HepG2 (cell line): ENCODE measurements around the gene MAP1LC3A. TPM values are rescaled to one million over a fixed set of nuclear protein-coding genes. Genes with fewer than 3 reads are reported as not detected.

ENCODE experiments used
- CCAR2 ChIP-seq: fragments of 200-400 bp; formaldehyde crosslinking; optimal IDR thresholded peaks from 2 replicates; pipeline ENCODE3; 2018; ENCODE audit warnings: low read depth, mild to moderate bottlenecking, low read length, moderate library complexity
- HES4 ChIP-seq: sonication (generic); formaldehyde crosslinking; IDR thresholded peaks from 2 replicates; pipeline ENCODE4 v1.9.0; 2021; ENCODE audit warnings: mild to moderate bottlenecking, missing genetic modification reagents, borderline replicate concordance
- HNF4A ChIP-seq: sonication (generic); formaldehyde crosslinking; IDR thresholded peaks from 2 replicates; pipeline ENCODE4 v1.4.0; 2020; ENCODE audit warnings: missing genetic modification reagents
- HNF4G ChIP-seq, 2 experiments: sonication (generic) in 1 of 2; formaldehyde crosslinking in 1 of 2; IDR thresholded peaks; 2 replicates each; pipeline versions ENCODE4 v1.4.0 to v1.6.1; 2011 to 2020; ENCODE audit warnings: borderline replicate concordance in 2 of 2, low read depth in 2 of 2, mild to moderate bottlenecking in 2 of 2, low read length in 1 of 2, missing genetic modification reagents in 1 of 2, moderate library complexity in 1 of 2
- JDP2 ChIP-seq: sonication (generic); formaldehyde crosslinking; IDR thresholded peaks from 2 replicates; pipeline ENCODE4 v1.8.1; 2022; ENCODE audit warnings: missing genetic modification reagents, borderline replicate concordance
- KAT7 ChIP-seq: IDR thresholded peaks from 2 replicates; pipeline ENCODE4 v1.6.1; 2018; ENCODE audit warnings: borderline replicate concordance, missing compliant biosample characterization
- KLF15 ChIP-seq: sonication (generic); formaldehyde crosslinking; IDR thresholded peaks from 2 replicates; pipeline ENCODE4 v1.8.1; 2023; ENCODE audit warnings: borderline replicate concordance, mild to moderate bottlenecking, inconsistent platforms, missing genetic modification reagents, mixed read lengths
- KLF6 ChIP-seq: IDR thresholded peaks from 2 replicates; pipeline ENCODE4 v1.8.0; 2016; ENCODE audit warnings: missing biosample characterization, missing genetic modification reagents
- KMT2A ChIP-seq: sonication (generic); formaldehyde crosslinking; IDR thresholded peaks from 2 replicates; pipeline ENCODE4 v1.4.0; 2020; ENCODE audit warnings: missing genetic modification reagents
- MEF2D ChIP-seq: sonication (generic); formaldehyde crosslinking; IDR thresholded peaks from 2 replicates; pipeline ENCODE4 v1.5.1; 2020; ENCODE audit warnings: mild to moderate bottlenecking, missing genetic modification reagents
- MTA1 ChIP-seq: sonication (generic); formaldehyde crosslinking; IDR thresholded peaks from 2 replicates; pipeline ENCODE4 v1.4.0; 2020; ENCODE audit warnings: missing genetic modification reagents, mild to moderate bottlenecking, borderline replicate concordance
- NFE2L1 ChIP-seq: sonication (generic); formaldehyde crosslinking; IDR thresholded peaks from 2 replicates; pipeline ENCODE4 v1.4.0; 2020; ENCODE audit warnings: missing genetic modification reagents, mild to moderate bottlenecking, borderline replicate concordance
- ONECUT2 ChIP-seq: sonication (generic); formaldehyde crosslinking; IDR thresholded peaks from 2 replicates; pipeline ENCODE4 v1.4.0; 2020; ENCODE audit warnings: missing genetic modification reagents
- SIN3A ChIP-seq: IDR thresholded peaks from 2 replicates; pipeline ENCODE4 v1.6.1; 2011; ENCODE audit warnings: low read depth, mild to moderate bottlenecking, control low read depth, low read length, borderline replicate concordance
- SOX6 ChIP-seq, 2 experiments: fragments of 450-650 bp in 1 of 2; sonication (generic) in 1 of 2; formaldehyde crosslinking in 1 of 2; IDR thresholded peaks; 2 replicates each; pipeline versions ENCODE4 v1.4.0 to v1.6.1; 2017 to 2020; ENCODE audit warnings: antibody characterized with exemption in 1 of 2, mild to moderate bottlenecking in 1 of 2, missing genetic modification reagents in 1 of 2
- TBX2 ChIP-seq: sonication (generic); formaldehyde crosslinking; IDR thresholded peaks from 2 replicates; pipeline ENCODE4 v1.5.0; 2020; ENCODE audit warnings: missing genetic modification reagents, mild to moderate bottlenecking, borderline replicate concordance
- ZFP36L1 ChIP-seq: sonication (generic); formaldehyde crosslinking; IDR thresholded peaks from 2 replicates; pipeline ENCODE4 v1.8.0; 2022; ENCODE audit warnings: mild to moderate bottlenecking, missing genetic modification reagents, moderate library complexity
- ZFP36L2 ChIP-seq: sonication (generic); formaldehyde crosslinking; IDR thresholded peaks from 2 replicates; pipeline ENCODE4 v1.4.0; 2020; ENCODE audit warnings: missing genetic modification reagents
- ZMYM3 ChIP-seq: sonication (generic); formaldehyde crosslinking; IDR thresholded peaks from 2 replicates; pipeline ENCODE4 v1.5.1; 2020; ENCODE audit warnings: mild to moderate bottlenecking, missing genetic modification reagents
- ZNF225 ChIP-seq: sonication (generic); formaldehyde crosslinking; IDR thresholded peaks from 2 replicates; pipeline ENCODE4 v1.4.0; 2020; ENCODE audit warnings: mild to moderate bottlenecking, missing genetic modification reagents
- ZNF280B ChIP-seq: sonication (generic); formaldehyde crosslinking; IDR thresholded peaks from 2 replicates; pipeline ENCODE4 v1.5.0; 2020; ENCODE audit warnings: missing genetic modification reagents, mild to moderate bottlenecking, borderline replicate concordance
- ZNF512 ChIP-seq: sonication (generic); formaldehyde crosslinking; IDR thresholded peaks from 2 replicates; pipeline ENCODE4 v1.4.0; 2020; ENCODE audit warnings: mild to moderate bottlenecking, missing genetic modification reagents
- ZNF552 ChIP-seq: sonication (generic); formaldehyde crosslinking; IDR thresholded peaks from 2 replicates; pipeline ENCODE4 v1.9.0; 2022; ENCODE audit warnings: missing genetic modification reagents, mild to moderate bottlenecking, borderline replicate concordance
- ZNF563 ChIP-seq: sonication (generic); formaldehyde crosslinking; IDR thresholded peaks from 2 replicates; pipeline ENCODE4 v1.8.0; 2022; ENCODE audit warnings: mild to moderate bottlenecking, moderate library complexity, missing genetic modification reagents
- ZNF772 ChIP-seq: sonication (generic); formaldehyde crosslinking; IDR thresholded peaks from 2 replicates; pipeline ENCODE4 v1.5.0; 2020; ENCODE audit warnings: mild to moderate bottlenecking, missing genetic modification reagents
- ZNF879 ChIP-seq: sonication (generic); formaldehyde crosslinking; IDR thresholded peaks from 2 replicates; pipeline ENCODE4 v1.8.1; 2023; ENCODE audit warnings: missing genetic modification reagents
- polyA plus RNA-seq, 8 experiments: library from polyadenylated mRNA; depleted of rRNA in 3 of 8; stranded (reverse) in 7 of 8; unstranded in 1 of 8; fragments of >200 nt; fragmentation: Illumina TruSeq in 4 of 8; extraction: Trizol in 4 of 8; gene quantifications; 2 replicates each; pipeline versions ENCODE4 v1.2.1 to v1.2.3, GENCODE V29; 2011 to 2016; ENCODE audit warnings: low read depth in 4 of 8, missing spikeins in 1 of 8, mixed read lengths in 1 of 8; ENCODE audit not compliant: insufficient read depth in 1 of 8
- total RNA-seq, 5 experiments: library from RNA; depleted of rRNA; stranded (reverse); fragments of >200 nt; fragmentation: Illumina TruSeq; extraction: Trizol; gene quantifications; 2 replicates each; pipeline ENCODE4 v1.2.3, GENCODE V29; 2016; ENCODE audit warnings: low read depth in 1 of 5
- TF ChIP-seq, protein P1 (sequence below): sonication (generic); formaldehyde crosslinking; IDR thresholded peaks from 2 replicates; pipeline ENCODE4 v1.4.0; 2020; ENCODE audit warnings: missing genetic modification reagents

The MAP1LC3A gene
- total and polyA plus RNA-seq, 2 of the 13 experiments (the other 11 are each of a cell fraction or from before 2014, with no cell fraction given), result not detected

GRCh38 chr20:34538671-34539123, 19.8 kb upstream of the MAP1LC3A start (continued):
- TF ChIP-seq ZNF280B (no peak), JDP2 (no peak), ZNF552 (CRISPR knock-in tag) (no peak), HNF4G (IDR thresholded peaks at IDR 0.05; ENCODE audit: borderline replicate concordance, low read depth, low read length) (no peak; the same call in 1 of the 2 replicates), HNF4G (CRISPR knock-in tag; IDR thresholded peaks at IDR 0.05; ENCODE audit: borderline replicate concordance, low read depth) (no peak), KMT2A (peak; percentile 66; the same call in 1 of the 2 replicates), TBX2 (CRISPR knock-in tag) (no peak; the same call in 1 of the 2 replicates), KAT7 (CRISPR knock-in tag) (no peak), KLF15 (CRISPR knock-in tag) (no peak), ONECUT2 (CRISPR knock-in tag) (no peak), MEF2D (CRISPR knock-in tag) (0 out of 2 replicates have a peak, but pooled peaks have one; percentile 56), ZFP36L1 (CRISPR knock-in tag) (no peak), HES4 (CRISPR knock-in tag) (no peak), ZFP36L2 (CRISPR knock-in tag) (no peak), SOX6 (IDR thresholded peaks at IDR 0.05) (no peak), SOX6 (CRISPR knock-in tag; IDR thresholded peaks at IDR 0.05) (peak; percentile 43), ZNF879 (CRISPR knock-in tag) (no peak), CCAR2 (no peak), ZMYM3 (CRISPR knock-in tag) (no peak), ZNF772 (CRISPR knock-in tag) (no peak), SIN3A (no peak), MTA1 (CRISPR knock-in tag) (no peak), NFE2L1 (CRISPR knock-in tag) (no peak), ZNF225 (CRISPR knock-in tag) (no peak), KLF6 (CRISPR knock-in tag) (0 out of 2 replicates have a peak, but pooled peaks have one; percentile 39), ZNF563 (no peak), ZNF512 (no peak), HNF4A (CRISPR knock-in tag) (0 out of 2 replicates have a peak, but pooled peaks have one; percentile 7)
- TF ChIP-seq, protein P1, sequence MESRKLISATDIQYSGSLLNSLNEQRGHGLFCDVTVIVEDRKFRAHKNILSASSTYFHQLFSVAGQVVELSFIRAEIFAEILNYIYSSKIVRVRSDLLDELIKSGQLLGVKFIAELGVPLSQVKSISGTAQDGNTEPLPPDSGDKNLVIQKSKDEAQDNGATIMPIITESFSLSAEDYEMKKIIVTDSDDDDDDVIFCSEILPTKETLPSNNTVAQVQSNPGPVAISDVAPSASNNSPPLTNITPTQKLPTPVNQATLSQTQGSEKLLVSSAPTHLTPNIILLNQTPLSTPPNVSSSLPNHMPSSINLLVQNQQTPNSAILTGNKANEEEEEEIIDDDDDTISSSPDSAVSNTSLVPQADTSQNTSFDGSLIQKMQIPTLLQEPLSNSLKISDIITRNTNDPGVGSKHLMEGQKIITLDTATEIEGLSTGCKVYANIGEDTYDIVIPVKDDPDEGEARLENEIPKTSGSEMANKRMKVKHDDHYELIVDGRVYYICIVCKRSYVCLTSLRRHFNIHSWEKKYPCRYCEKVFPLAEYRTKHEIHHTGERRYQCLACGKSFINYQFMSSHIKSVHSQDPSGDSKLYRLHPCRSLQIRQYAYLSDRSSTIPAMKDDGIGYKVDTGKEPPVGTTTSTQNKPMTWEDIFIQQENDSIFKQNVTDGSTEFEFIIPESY (CRISPR knock-in tag), result peak; percentile 47; the same call in 1 of the 2 replicates
